Esophagus squamous epithelium (tissue), 4 donors: ENCODE results near the gene RAP2A.

Experiments used
- POLR2A ChIP-seq, 4 donors: fragments of 450-650 bp; IDR thresholded peaks; one replicate each; pipeline ENCODE4 v1.6.1; 2017; ENCODE audit warnings: antibody characterized with exemption in 4 of 4, mild to moderate bottlenecking in 4 of 4, moderate library complexity in 3 of 4
- TF ChIP-seq, protein P1 (sequence below), 6 experiments: fragments of 450-650 bp in 4 of 6; fragments of 200-600 bp in 2 of 6; sonication (generic) in 2 of 6; IDR thresholded peaks; one replicate each; pipeline ENCODE4 v1.5.1; 2016 to 2019; ENCODE audit warnings: antibody characterized with exemption in 6 of 6, mild to moderate bottlenecking in 4 of 6, moderate library complexity in 4 of 6

DNA sequence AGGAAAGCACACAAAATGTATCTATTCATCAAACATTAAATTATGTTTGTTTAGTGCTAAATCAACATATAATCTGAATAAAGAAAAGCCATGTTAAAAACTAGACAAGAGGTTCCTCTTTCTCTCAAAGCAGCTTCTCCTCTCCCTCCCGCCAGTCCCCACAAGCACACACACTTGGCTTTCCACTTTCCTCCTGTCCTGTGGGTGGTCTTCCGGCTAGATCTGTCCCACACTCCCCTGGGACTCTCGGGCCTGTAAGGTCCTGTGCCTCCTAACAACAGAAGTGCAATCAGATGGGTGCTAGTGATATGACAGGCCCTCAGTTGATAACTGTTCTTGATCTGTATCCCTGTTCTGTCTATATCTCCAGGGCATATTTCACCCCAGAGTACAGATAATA, 45.6 kb upstream of the RAP2A start:
- TF ChIP-seq POLR2A (IDR thresholded peaks at IDR 0.05) = no peak
- TF ChIP-seq, protein P1, sequence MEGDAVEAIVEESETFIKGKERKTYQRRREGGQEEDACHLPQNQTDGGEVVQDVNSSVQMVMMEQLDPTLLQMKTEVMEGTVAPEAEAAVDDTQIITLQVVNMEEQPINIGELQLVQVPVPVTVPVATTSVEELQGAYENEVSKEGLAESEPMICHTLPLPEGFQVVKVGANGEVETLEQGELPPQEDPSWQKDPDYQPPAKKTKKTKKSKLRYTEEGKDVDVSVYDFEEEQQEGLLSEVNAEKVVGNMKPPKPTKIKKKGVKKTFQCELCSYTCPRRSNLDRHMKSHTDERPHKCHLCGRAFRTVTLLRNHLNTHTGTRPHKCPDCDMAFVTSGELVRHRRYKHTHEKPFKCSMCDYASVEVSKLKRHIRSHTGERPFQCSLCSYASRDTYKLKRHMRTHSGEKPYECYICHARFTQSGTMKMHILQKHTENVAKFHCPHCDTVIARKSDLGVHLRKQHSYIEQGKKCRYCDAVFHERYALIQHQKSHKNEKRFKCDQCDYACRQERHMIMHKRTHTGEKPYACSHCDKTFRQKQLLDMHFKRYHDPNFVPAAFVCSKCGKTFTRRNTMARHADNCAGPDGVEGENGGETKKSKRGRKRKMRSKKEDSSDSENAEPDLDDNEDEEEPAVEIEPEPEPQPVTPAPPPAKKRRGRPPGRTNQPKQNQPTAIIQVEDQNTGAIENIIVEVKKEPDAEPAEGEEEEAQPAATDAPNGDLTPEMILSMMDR (IDR thresholded peaks at IDR 0.05) = no peak
